T-cell (primary cell): Measurements from ENCODE around the gene PRR23C. TPM values are rescaled to one million over a fixed set of nuclear protein-coding genes. Genes with fewer than 3 reads are reported as not detected.

Experiments
- ATAC-seq, 4 experiments: fragments of 200-7000 bp in 3 of 4; fragments of 150-1000 bp in 1 of 4; cut with Tn5 transposase; replicated peaks in 1 of 4; 1 replicate in 3 of 4; 2 replicates in 1 of 4; pipeline ENCODE4 v1.10.0; 2021; ENCODE audit warnings: moderate library complexity in 3 of 4, mild to moderate bottlenecking in 2 of 4, moderate number of reproducible peaks in 1 of 4
- CTCF ChIA-PET, 2 donors: fragments of 300-600 bp; sonication (Branson Sonifier 250); formaldehyde crosslinking; loops; one replicate each; lab custom pipeline; 2022; ENCODE audit warnings: antibody characterized with exemption in 2 of 2; lab: Charles Lee
- POLR2A ChIA-PET, 2 donors: fragments of 300-600 bp; sonication (Branson Sonifier 250); formaldehyde crosslinking; loops; one replicate each; lab custom pipeline; 2022; ENCODE audit warnings: antibody characterized with exemption in 2 of 2; lab: Charles Lee
- DNase-seq, 35 experiments: peaks; one replicate each; pipeline versions ENCODE4 v3.0.0 to v3.0.0-alpha.2; 2013 to 2023
- H3K27ac ChIP-seq: one replicate; pipeline ENCODE4 v1.5.1; 2013; ENCODE audit warnings: low read length
- H3K27me3 ChIP-seq, 2 experiments: replicated peaks in 1 of 2; 1 replicate in 1 of 2; 2 replicates in 1 of 2; pipeline versions ENCODE4 v1.6.1 to v1.7.0; 2013; ENCODE audit warnings: low read length in 1 of 2, mixed read lengths in 1 of 2; ENCODE audit not compliant: control insufficient read depth in 2 of 2, insufficient read depth in 2 of 2; ENCODE audit errors: extremely low read depth in 1 of 2
- H3K36me3 ChIP-seq, 2 donors: 1 replicate in 1 of 2; 2 replicates in 1 of 2; pipeline versions ENCODE4 v1.6.1 to v1.7.0; 2013; ENCODE audit warnings: low read length in 1 of 2; ENCODE audit not compliant: control insufficient read depth in 2 of 2, insufficient read depth in 1 of 2; ENCODE audit errors: extremely low read depth in 1 of 2
- H3K4me1 ChIP-seq, 2 experiments: 1 replicate in 1 of 2; 2 replicates in 1 of 2; pipeline versions ENCODE4 v1.6.1 to v1.7.0; 2013; ENCODE audit warnings: low read length in 2 of 2, mixed read lengths in 1 of 2; ENCODE audit not compliant: insufficient read depth in 2 of 2, control insufficient read depth in 1 of 2; ENCODE audit errors: extremely low read depth in 1 of 2
- H3K4me3 ChIP-seq, 2 donors: 1 replicate in 1 of 2; 2 replicates in 1 of 2; pipeline versions ENCODE4 v1.5.1 to v1.7.0; 2013; ENCODE audit warnings: mild to moderate bottlenecking in 2 of 2, low read length in 1 of 2, moderate library complexity in 1 of 2; ENCODE audit not compliant: control insufficient read depth in 1 of 2; ENCODE audit errors: extremely low read depth in 1 of 2
- H3K9me3 ChIP-seq: 2 replicates; pipeline ENCODE4 v1.7.0; 2013
- H3K27ac Mint-ChIP-seq, 2 donors: one replicate each; pipeline ENCODE4 v1.8.0; 2020 to 2021; ENCODE audit warnings: mild to moderate bottlenecking in 2 of 2, mixed read lengths in 2 of 2
- H3K27me3 Mint-ChIP-seq, 2 donors: one replicate each; pipeline ENCODE4 v1.8.0; 2021 to 2022; ENCODE audit warnings: mixed read lengths in 2 of 2
- H3K36me3 Mint-ChIP-seq: one replicate; pipeline ENCODE4 v1.8.0; 2021; ENCODE audit warnings: mixed read lengths
- H3K4me1 Mint-ChIP-seq, 3 donors: one replicate each; pipeline ENCODE4 v1.8.0; 2020 to 2022; ENCODE audit warnings: mixed read lengths in 3 of 3, mild to moderate bottlenecking in 1 of 3
- H3K4me3 Mint-ChIP-seq, 3 donors: one replicate each; pipeline ENCODE4 v1.8.0; 2020 to 2022; ENCODE audit warnings: mild to moderate bottlenecking in 3 of 3, mixed read lengths in 3 of 3, moderate library complexity in 3 of 3
- H3K9me3 Mint-ChIP-seq, 3 donors: one replicate each; pipeline ENCODE4 v1.8.0; 2020 to 2022; ENCODE audit warnings: mixed read lengths in 3 of 3
- WGBS: methylation state at CpG from one replicate; pipeline ENCODE4 v1.1.5; 2013; ENCODE audit warnings: missing lambda C conversion rate; ENCODE audit not compliant: insufficient coverage; 5-methylcytosine and 5-hydroxymethylcytosine counted together
- total RNA-seq, 35 experiments: library from RNA in 6 of 35; stranded (reverse) in 6 of 35; fragments of 120-200 nt in 1 of 35; gene quantifications; one replicate each; pipeline versions ENCODE4 v1.2.1 to v1.2.4 and lab custom pipeline; 2013 to 2026

PRR23C gene
- not detected for total RNA-seq
- not detected for total RNA-seq (2013)
- 0 to 0.08 (median 0) reads per million in 29 experiments for total RNA-seq (lab: John Stamatoyannopoulos, UW)

GRCh38 chr3:139044366-139045210 lies at the start of gene PRR23C:
TSS of gene PRR23C (minus strand) at chr3:139044892. CDS start at chr3:139044620, 272 bp downstream.
- Mint-ChIP-seq H3K9me3 (peaks cover 4 to 10% (median 9%) of the 10 kb centered on the region in 3 donors), H3K4me3 (no peak within 1 kb of the TSS), H3K4me1 (no peaks in the 10 kb centered on the region), H3K36me3 (no peaks in the 10 kb centered on the region), H3K27ac (no peak within 1 kb of the TSS), H3K27me3 (peaks cover 4 to 5% of the 10 kb centered on the region in 2 donors)
- H3K27me3 ChIP-seq = peaks cover 0 to 9% of the 10 kb centered on the region in 2 experiments
- POLR2A ChIA-PET = no interaction called here
- no peak within 1 kb of the TSS for H3K27ac ChIP-seq
- 63% methylated on average over 66 of the region's 77 CpGs for WGBS
- H3K9me3 ChIP-seq = no peaks in the 10 kb centered on the region
- no peak for ATAC-seq
- CTCF ChIA-PET = no interaction called here
- H3K36me3 ChIP-seq = no peaks in the 10 kb centered on the region
- H3K4me1 ChIP-seq = no peaks in the 10 kb centered on the region
- H3K4me3 ChIP-seq = no peak within 1 kb of the TSS
- DNase-seq = no peak

GRCh38 chr3:139093840-139094239 lies 49.1 kb upstream of the PRR23C start:
- no peak overlapping the region for H3K27ac ChIP-seq
- no peak for ATAC-seq
- H3K27me3 ChIP-seq = peaks cover 0 to 5% of the 10 kb centered on the region in 2 experiments
- no peaks in the 10 kb centered on the region for H3K4me1 ChIP-seq
- ChIA-PET POLR2A (interaction anchor here in 1 of 2 donors (0.5 kb wide), 1 partner anchor 17 kb away, joined by 3 read pairs; no protein-coding TSS in a partner anchor), CTCF (no interaction called here)
- Mint-ChIP-seq H3K9me3 (peaks cover 7 to 17% (median 8%) of the 10 kb centered on the region in 3 donors), H3K4me1 (no peaks in the 10 kb centered on the region), H3K27ac (no peak overlapping the region), H3K36me3 (no peaks in the 10 kb centered on the region), H3K4me3 (no peak overlapping the region), H3K27me3 (peaks cover 21 to 25% of the 10 kb centered on the region in 2 donors)
- H3K36me3 ChIP-seq = no peaks in the 10 kb centered on the region
- no peaks in the 10 kb centered on the region for H3K9me3 ChIP-seq
- no CpG with 5 or more reads among the region's 1 CpG for WGBS
- no peak overlapping the region for H3K4me3 ChIP-seq
- no peak for DNase-seq

- ChIA-PET CTCF (no interaction called here), POLR2A (no interaction called here)
- DNase-seq (no peak), ATAC-seq (peak in 1 of 4 experiments; percentile 15)
- H3K4me1 Mint-ChIP-seq = no peaks in the 10 kb centered on the region
- peaks cover 5 to 9% (median 8%) of the 10 kb centered on the region in 3 donors for H3K9me3 Mint-ChIP-seq
- H3K4me3 Mint-ChIP-seq = no peak overlapping the region
- H3K4me1 ChIP-seq = no peaks in the 10 kb centered on the region
- no peaks in the 10 kb centered on the region for H3K36me3 ChIP-seq
- no peak overlapping the region for H3K4me3 ChIP-seq
- H3K27ac ChIP-seq = no peak overlapping the region
- 75% methylated on average over 5 of the region's 8 CpGs for WGBS
- H3K36me3 Mint-ChIP-seq = no peaks in the 10 kb centered on the region
- H3K27ac Mint-ChIP-seq = no peak overlapping the region
- H3K27me3 Mint-ChIP-seq = peaks cover 10 to 11% of the 10 kb centered on the region in 2 donors
- no peaks in the 10 kb centered on the region for H3K9me3 ChIP-seq
- peaks cover 0 to 3% of the 10 kb centered on the region in 2 experiments for H3K27me3 ChIP-seq
Measured at GRCh38 chr3:139088462-139089324, 44.0 kb upstream of the PRR23C start.

GRCh38 chr3:139087621-139088020 lies 42.9 kb upstream of the PRR23C start:
- Histone ChIP-seq H3K4me1 (no peaks in the 10 kb centered on the region), H3K27me3 (peaks cover 0 to 3% of the 10 kb centered on the region in 2 experiments), H3K4me3 (no peak overlapping the region), H3K9me3 (no peaks in the 10 kb centered on the region), H3K36me3 (no peaks in the 10 kb centered on the region), H3K27ac (no peak overlapping the region)
- no peaks in the 10 kb centered on the region for H3K4me1 Mint-ChIP-seq
- peaks cover 3 to 7% (median 6%) of the 10 kb centered on the region in 3 donors for H3K9me3 Mint-ChIP-seq
- H3K27me3 Mint-ChIP-seq = peaks cover 8 to 11% of the 10 kb centered on the region in 2 donors
- no peaks in the 10 kb centered on the region for H3K36me3 Mint-ChIP-seq
- no peak for ATAC-seq
- no peak overlapping the region for H3K27ac Mint-ChIP-seq
- no peak overlapping the region for H3K4me3 Mint-ChIP-seq
- no CpG with 5 or more reads among the region's 4 CpGs for WGBS
- DNase-seq = no peak
- ChIA-PET CTCF (no interaction called here), POLR2A (no interaction called here)

DNA sequence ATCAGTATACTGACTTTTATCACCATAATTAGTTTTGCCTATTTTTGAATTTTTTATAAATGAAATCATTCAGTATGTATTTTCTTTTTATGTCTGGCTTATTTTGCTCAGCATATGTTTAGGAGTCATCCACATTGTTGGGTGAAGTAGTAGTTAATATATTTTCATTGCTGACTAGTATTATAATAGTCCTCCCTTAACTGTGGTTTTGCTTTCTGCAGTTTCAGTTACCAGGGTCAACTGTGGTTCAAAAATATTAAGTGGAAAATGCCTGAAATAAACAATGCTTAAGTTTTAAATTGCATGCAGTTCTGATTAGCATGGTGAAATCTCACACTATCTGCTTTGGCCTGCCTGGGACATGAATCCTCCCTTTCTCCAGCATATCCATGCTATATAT lies 39.5 kb upstream of the PRR23C start:
- no peaks in the 10 kb centered on the region for H3K36me3 Mint-ChIP-seq
- ATAC-seq = no peak
- POLR2A ChIA-PET = no interaction called here
- H3K4me1 ChIP-seq = no peaks in the 10 kb centered on the region
- no peaks in the 10 kb centered on the region for H3K9me3 Mint-ChIP-seq
- no peaks in the 10 kb centered on the region for H3K4me1 Mint-ChIP-seq
- H3K27me3 ChIP-seq = peaks cover 0 to 2% of the 10 kb centered on the region in 2 experiments
- H3K4me3 ChIP-seq = no peak overlapping the region
- CTCF ChIA-PET = no interaction called here
- DNase-seq = no peak
- no peaks in the 10 kb centered on the region for H3K36me3 ChIP-seq
- no peaks in the 10 kb centered on the region for H3K9me3 ChIP-seq
- H3K27ac Mint-ChIP-seq = no peak overlapping the region
- H3K27me3 Mint-ChIP-seq = peaks cover 0 to 1% of the 10 kb centered on the region in 2 donors
- no peak overlapping the region for H3K27ac ChIP-seq
- no peak overlapping the region for H3K4me3 Mint-ChIP-seq

- Mint-ChIP-seq H3K27me3 (peaks cover 10 to 13% of the 10 kb centered on the region in 2 donors), H3K9me3 (peaks cover 9 to 36% (median 16%) of the 10 kb centered on the region in 3 donors), H3K4me3 (no peak overlapping the region), H3K4me1 (no peaks in the 10 kb centered on the region), H3K36me3 (no peaks in the 10 kb centered on the region), H3K27ac (no peak overlapping the region)
- no peaks in the 10 kb centered on the region for H3K9me3 ChIP-seq
- ATAC-seq = no peak
- no peak for DNase-seq
- no peaks in the 10 kb centered on the region for H3K4me1 ChIP-seq
- WGBS = no CpG with 5 or more reads among the region's 2 CpGs
- no peaks in the 10 kb centered on the region for H3K36me3 ChIP-seq
- no peak overlapping the region for H3K4me3 ChIP-seq
- H3K27me3 ChIP-seq = peaks cover 0 to 3% of the 10 kb centered on the region in 2 experiments
- CTCF ChIA-PET = interaction anchor here in 1 of 2 donors (0.6 kb wide), 1 partner anchor 38 kb away, joined by 3 read pairs; no protein-coding TSS in a partner anchor
- POLR2A ChIA-PET = no interaction called here
- no peak overlapping the region for H3K27ac ChIP-seq
Measured at GRCh38 chr3:139074565-139075115, 29.9 kb upstream of the PRR23C start.
